Stimulated activated CD4-positive, alpha-beta T cell treated with anti-CD3 and anti-CD28 coated beads, Interleukin-1b, Interleukin-23, amount 100 ng/mL, for 4 hours (primary cell): ENCODE measurements around the gene GARS1.
"Not testable (repeated sequence)": the region's sequence is repeated elsewhere in the genome, so short reads cannot be mapped to it uniquely, and the experiment has no call there.

ENCODE experiments used
- DNase-seq, 2 donors: peaks; one replicate each; pipeline ENCODE4 v3.0.0-alpha.2; 2020; ENCODE audit warnings: low read depth in 2 of 2

The GARS1 gene, protein sequence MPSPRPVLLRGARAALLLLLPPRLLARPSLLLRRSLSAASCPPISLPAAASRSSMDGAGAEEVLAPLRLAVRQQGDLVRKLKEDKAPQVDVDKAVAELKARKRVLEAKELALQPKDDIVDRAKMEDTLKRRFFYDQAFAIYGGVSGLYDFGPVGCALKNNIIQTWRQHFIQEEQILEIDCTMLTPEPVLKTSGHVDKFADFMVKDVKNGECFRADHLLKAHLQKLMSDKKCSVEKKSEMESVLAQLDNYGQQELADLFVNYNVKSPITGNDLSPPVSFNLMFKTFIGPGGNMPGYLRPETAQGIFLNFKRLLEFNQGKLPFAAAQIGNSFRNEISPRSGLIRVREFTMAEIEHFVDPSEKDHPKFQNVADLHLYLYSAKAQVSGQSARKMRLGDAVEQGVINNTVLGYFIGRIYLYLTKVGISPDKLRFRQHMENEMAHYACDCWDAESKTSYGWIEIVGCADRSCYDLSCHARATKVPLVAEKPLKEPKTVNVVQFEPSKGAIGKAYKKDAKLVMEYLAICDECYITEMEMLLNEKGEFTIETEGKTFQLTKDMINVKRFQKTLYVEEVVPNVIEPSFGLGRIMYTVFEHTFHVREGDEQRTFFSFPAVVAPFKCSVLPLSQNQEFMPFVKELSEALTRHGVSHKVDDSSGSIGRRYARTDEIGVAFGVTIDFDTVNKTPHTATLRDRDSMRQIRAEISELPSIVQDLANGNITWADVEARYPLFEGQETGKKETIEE

DNA sequence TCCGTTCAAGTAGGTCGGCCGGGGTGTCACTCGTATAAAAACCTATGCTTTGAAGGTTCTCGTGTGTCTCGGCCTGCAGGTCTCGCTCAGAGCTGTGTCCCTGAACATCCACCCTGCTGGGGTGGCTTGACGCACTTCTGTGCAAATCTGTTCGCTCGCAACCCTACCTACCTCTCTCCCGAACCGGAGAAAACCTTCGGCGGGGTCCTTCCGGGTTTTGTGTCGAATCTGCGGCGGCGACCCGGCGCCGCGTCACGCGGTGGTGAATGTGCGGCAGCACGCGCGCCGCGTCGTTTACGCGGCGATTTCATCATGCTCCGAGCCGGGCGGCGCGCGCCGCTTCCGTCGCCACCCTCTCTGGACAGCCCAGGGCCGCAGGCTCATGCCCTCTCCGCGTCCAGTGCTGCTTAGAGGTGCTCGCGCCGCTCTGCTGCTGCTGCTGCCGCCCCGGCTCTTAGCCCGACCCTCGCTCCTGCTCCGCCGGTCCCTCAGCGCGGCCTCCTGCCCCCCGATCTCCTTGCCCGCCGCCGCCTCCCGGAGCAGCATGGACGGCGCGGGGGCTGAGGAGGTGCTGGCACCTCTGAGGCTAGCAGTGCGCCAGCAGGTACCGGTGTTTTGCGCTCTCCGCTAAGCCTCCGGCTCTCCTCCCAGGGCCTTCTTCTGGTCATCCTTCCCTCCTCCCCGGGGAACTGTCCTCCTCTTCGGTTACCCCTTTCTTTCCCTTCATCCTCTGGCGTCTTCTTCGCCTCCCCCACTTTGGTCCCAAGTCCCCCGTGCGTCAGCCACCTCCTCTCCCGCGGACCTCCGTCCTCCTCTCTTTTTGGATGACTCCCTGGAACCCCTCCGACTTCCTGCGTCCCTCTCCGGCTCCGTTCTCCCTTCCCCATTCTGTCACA, at the start of gene GARS1:
GARS1 (plus strand) TSS at position 339 of the 896 bp plus-strand sequence; CDS start at position 383, 44 bp downstream.
- peak; percentile 85 to 88 for DNase-seq

DNA sequence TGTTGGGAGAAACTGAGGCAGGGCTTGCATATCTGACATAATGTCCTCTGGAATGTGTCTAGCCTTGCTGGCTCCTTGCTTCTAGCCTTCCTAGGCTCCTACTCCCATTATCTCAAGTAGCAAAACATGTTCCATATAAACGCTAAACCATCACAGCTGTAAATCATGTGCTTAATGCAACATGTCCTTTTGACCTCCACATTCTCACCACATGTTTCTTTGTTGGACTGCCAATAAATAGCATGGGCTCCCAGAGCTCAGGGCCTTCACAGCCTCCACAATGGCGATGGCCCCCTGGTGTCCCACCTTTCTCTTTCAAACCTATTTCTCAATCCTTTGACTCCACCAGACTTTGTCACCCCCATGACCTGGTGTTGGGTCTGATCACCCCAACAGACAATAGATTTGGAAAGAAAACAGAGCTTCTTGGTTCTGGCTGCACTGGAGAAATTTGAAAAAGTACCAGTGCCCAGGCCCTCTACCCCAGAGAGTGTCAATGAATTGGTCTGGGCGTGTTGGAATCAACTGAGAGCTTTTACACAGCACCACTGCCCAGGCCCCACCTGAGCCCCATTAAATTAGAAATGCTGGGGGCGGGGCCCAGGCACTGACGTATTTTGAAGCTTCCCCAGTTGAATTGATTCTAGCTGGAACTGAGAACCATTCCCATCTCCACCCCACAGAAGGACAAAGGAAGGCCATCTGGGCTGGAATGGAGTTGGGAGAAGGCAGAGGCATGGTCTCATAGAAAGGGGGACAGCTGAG, 48.7 kb upstream of the GARS1 start:
- DNase-seq = no peak

DNA sequence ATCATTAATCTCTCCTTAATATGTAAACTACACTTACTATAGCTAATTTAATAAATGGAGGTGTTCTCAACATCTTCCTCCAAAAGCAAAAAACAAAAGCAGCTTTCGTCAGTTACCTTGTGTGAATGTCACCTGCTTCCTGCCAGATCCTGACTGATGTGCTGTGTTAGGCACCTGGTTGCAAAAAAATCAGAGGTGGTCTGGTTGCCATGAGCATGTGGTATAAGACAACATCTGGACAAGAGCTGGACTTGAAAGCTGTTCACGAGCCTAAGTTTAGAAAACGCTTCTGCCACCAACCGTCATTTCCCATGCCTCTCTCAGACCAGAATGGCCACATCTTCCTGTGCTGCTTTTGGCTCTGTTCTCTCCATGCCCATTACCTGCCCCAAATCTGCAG, 48.1 kb upstream of the GARS1 start:
- DNase-seq = no peak

DNA sequence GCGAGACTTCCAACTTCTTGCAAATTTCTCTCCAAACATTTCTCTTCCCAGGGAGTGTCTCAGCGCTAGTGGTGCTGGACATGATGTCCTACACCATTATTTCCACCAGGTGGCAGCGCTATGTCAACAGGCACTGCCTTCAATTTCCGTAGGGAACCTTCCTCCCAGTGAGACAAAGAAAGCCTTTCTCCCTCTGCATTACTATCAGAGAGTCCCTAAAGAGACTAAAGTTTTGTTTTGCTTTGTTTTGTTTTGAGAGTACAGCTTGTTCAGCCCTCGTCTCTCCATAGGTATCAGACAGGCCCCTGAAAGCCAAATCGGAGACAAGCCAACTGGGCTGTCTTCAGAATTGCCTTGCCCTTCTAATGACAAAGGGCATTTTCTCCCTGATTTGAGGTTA, 45.8 kb upstream of the GARS1 start:
- DNase-seq = peak; percentile 11 to 15

DNA sequence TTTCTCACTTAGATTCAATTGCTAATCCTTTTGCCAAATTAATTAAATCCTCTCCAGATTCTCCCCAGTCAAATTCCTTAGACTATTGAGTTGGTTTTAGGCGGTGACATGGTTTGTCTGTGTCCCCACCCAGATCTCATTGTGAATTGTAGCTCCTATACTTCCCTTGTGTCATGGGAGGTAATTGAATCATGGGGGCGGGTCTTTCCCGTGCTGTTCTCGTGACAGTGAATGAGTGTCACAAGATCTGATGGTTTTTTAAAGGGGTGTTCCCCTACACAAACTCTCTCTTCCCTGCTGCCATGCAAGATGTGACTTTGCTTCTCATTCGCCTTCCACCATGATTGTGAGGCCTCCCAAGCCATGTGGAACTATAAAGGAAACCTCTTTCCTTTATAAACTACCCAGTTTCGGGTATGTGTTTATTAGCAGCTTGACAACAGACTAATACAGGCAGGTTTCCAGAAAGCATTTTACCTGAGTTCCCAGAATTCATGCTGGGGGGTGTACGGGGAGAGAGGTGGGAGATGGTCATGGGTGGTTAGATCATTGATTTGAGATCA, 44.7 kb upstream of the GARS1 start:
- DNase-seq = no peak

DNA sequence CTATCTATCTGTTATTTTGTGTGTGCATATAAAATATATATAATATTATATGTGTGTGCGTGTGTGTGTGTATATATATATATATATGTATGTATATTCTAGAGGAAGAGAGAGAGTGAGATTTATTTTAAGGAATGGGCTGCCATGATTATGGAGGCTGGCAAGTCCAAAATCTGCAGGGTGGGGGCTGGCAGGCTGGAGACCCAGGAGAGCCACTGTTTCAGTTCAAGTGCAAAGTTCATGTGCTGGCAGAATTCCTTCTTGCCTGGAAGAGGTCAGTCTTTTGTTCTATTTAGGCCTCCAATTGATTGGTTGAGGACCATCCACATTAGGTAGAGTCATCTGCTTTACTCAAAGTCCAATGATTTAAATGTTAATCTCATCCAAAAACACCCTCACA, 42.3 kb upstream of the GARS1 start:
- no peak for DNase-seq

DNA sequence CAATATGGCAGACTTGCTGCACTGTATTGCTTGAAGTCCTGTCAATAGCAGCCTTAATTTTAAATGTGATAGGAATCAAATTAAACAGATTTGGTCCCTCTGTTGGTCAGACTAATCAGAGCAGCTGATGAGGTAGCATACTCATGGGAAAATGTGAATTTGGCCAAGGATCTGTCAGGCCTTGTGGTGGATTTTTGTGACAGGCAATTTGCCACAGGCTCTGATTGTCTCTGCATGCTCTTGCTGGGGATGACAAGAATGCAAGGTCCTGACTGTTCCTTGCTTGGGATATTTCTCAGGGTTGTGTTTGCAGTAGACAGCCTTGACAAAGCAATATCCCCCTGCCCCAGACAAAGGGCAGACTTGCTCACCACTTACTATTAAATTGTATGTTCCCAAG, 41.5 kb upstream of the GARS1 start:
- DNase-seq = no peak

DNA sequence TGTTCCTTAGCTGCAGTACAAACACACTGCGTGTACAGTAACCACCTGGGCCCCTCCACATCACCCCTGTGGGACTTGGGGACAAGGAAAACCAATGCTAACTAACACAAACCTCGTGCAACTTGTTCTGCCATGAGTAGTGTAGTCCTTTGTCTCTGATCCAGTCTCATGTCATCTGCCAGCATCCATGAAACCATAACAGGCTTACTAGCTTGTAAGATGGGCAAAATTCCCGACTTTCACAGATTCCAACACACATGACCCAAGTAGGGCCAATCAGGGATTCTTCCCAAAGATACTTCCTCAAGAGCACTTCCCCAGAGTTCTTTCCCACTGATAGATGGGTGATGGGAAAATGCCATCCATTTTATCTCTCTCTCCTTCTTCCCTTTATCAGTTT, 41.1 kb upstream of the GARS1 start:
- no peak for DNase-seq

DNA sequence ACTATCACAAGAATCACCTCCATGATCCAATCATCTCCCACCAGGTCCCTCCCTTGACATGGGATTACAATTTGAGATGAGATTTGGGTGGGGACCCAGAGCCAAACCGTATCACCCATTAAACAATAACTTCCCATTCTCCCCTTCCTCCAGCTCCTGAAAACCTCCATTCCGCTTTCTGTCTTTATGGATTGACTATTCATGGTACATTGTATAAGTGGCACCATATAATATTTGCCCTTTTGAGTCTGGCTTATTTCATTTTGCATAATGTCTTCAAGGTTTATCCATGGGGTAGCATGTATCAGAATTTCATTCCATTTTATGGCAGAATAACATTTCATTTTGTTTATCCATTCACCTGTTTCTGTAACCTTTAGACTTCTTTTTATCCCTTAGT, 39.2 kb upstream of the GARS1 start:
- no peak for DNase-seq

DNA sequence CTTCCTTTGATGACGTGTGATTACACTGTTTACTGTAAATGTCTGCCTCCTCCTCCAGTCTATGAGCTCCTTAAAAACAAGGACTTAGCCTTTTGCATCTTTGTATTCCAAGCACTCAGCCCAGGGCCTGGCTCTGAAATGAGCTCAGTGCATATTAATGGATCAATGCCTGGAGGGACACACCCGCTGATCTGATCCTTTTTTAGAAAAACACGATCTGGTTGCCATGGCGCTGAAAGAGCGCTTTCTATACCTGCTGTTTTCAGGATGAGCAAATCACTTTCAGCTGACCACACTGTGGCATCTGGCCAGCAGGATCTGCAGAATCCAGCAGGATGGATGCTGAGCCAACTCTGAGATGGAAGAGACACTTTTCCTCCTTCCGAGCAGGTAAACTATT, 37.8 kb upstream of the GARS1 start:
- DNase-seq = no peak

DNA sequence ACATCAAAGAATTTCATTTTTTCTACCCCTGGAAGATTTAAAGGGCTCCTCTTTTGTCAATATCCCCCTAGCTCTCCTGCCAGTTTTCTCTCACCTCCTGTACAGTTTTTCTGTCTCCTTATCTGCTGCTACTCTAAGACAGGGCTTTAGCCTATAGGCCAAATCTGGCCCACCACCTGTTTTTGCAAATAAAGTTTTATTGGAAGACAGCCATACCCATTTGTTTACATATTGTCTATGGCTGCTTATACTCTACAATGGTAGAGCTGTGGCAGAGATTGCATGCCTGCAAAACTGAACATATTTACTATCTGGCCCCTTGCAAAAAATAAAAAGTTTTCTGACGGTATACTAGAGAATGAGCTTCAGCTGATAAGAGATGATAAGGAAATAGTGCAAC, 37.4 kb upstream of the GARS1 start:
- DNase-seq = no peak

DNA sequence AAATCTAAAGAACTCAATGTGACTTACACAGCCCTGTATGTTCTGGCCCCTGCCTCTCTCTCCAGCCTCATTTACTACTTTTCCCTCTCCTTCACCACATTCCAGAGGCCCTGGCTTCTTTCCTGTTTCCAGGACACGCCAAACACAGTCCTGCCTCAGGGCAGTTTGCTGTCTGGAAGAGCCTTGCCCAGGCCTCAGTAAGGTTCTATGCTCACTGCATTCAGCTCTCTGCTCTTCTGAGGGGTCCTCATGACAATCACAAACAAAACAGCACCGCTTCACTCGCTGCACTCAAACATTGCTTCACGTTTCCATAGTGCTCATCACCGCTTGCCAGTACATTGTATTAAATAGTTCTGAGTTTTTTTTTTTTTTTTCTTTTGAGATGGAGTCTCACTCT, 35.1 kb upstream of the GARS1 start:
- DNase-seq = no peak

DNA sequence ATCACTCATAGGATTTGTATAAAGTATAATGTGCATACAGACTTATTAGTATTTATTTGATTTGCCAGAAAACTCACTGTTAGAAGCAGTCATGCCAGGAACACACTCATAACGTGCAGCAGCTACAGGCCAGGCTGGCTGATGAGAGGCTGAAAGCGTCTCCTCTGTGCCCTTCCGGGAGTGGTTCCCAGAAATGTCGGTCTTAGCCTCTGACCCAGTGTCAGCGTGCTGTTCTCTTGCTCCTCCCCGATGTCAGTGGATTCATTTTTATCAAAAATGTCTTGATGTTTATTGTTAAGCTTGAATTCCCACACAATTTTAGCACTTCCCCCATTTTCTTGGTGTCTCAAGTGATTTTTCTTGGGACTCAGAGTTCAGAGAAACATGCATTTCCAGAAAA, 33.3 kb upstream of the GARS1 start:
- DNase-seq = no peak

DNA sequence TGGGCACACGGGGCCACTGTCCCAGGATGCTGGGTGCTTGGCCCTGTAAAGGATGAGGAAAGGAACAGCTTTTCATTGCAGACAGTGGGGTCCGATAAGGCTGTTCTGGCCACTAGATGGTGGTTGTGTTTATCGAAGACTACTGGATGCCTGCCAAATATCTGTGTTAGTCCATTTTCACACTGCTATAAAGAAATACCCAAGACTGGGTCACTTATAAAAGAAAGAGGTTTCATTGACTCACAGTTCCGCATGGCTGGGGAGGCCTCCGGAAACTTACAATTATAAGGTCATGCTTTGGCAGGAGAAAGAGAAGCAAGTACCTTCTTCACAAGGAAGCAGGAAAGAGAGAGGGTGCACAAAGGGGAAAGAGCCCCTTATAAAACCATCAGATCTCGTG, 32.2 kb upstream of the GARS1 start:
- DNase-seq = no peak

DNA sequence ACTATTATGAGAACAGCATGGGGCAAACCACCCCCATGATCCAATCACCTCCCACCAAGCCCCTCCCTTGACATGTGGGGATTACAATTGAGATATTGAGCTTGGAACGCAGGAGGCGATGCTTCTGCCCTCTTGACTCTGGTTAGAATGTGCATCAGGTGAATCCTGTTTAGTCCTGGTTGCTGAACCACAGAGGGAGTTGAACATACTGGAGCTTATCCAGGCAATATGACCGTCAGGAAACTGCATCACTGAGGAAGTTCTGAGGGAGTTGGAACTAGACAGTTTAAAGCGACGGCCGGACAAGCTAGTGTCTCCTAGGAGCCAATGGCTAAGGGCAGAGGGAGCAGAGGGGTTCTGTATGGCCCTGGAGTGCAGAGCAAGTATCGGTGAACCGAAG, 31.8 kb upstream of the GARS1 start:
- DNase-seq = no peak

DNA sequence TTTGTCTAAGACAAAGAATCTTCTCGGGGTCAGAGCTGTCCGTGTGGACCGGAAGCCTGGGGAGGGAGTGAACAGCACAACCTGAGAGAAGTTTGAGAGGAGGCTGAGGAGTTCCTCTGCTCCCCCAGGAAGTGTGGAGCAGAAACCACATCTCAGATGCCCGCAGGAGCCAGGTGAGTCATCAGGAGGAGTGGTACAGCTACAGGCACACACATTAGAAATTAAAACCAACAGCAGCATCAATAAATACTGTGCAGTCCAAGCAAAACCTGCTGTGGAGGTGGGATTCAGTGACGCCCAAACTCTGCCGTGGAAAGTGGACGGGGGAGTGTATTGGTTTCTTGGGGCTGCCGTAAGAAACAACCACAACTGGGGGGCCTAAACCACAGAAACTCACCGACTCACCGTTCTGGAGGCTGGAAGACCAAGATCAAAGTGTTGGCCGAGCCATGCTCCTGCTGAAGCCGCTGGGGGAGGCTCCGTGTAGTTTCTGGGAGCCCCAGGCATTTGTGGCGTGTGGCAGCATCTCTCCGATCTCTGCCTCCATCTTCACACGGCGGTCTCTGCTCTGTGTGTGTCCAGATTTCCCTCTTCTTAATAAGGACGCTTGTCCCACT, 31.2 kb upstream of the GARS1 start:
- DNase-seq = no peak

DNA sequence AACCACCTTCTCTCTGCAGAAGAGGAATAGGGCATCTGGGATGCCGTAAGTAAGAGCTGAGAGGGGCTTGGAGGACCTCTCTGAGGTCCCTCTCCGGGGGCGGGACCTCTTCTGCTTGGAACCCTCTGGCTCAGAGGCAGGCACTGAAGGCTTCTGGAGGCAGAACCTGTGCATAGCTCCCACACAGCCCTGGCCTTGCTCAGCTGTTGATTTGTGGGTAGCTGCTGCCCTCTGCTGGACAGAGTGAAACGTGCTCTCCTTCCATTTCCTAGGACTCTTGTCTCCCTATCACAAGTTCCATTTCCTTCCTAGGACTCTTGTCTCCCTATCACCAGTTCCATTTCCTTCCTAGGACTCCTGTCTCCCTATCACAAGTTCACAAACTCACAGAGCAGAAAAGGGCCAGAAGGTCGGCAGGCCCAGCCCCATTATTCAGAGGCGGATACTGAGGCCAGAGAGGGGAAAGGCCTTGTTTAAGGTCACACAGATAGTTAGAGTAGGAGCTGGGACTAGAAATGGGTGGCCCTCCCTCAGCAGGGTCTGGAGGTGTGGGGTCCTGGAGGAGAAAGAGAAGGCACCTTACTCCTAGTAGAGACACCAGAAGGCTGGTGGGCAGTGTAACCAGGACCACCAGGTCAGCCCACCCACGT, 30.3 kb upstream of the GARS1 start:
- DNase-seq = peak; percentile 65 to 78

DNA sequence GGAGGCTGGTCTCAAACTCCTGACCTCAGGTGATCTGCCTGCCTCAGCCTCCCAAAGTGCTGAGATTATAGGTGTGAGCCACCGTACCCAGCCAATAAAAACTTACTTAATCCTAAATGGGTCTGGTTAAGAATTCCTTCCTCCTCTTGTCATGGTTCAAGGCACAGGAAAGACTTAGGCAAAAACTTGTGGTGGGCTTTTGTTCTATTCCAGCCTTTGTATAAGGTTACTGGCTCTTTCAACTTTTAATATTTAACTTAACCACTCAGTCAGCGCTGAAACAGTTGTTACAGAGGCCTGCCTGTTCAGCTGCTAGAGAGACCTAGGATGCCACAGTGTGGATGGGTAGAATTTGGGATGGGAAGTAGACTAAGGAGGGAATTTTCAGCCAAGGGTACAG, 28.1 kb upstream of the GARS1 start:
- DNase-seq = no peak

DNA sequence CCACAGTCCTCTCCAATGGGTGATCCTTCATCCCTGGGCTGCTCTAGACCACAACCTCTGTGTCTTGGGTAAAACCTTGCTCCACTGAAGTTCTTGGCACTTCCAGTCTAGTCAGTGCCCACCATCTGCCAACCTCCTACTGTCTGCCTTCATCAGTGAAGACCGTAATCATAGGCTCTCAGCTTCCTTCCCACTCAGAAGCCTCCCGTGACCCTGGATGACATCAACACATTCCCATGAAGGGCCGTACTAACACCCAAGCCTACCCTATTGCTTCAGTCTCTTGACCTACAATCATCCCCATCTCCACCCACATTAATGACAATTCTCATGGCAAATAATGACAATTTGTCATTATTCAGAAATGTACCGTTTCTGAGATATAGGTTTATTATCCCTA, 27.6 kb upstream of the GARS1 start:
- DNase-seq = no peak

DNA sequence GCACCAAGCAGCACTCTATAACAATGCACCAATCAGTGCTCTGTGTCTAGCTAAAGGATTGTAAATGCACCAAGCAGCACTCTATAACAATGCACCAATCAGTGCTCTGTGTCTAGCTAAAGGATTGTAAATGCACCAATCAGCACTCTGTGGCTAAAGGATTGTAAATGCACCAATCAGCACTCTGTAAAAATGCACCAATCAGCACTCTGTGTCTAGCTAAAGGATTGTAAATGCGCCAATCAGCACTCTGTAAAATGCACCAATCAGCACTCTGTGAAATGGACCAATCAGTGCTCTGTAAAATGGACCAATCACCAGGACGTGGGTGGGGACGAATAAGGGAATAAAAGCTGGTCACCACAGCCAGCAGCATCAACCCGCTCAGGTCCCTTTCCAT, 24.4 kb upstream of the GARS1 start:
- not testable (repeated sequence) for DNase-seq
